Cardiac fibroblast (primary cell): Measurements from ENCODE around the gene ING2.

ENCODE experiments used
- DNase-seq, 2 donors: peaks; one replicate each; pipeline versions ENCODE4 v3.0.0 to v3.0.0-alpha.2; 2010; ENCODE audit warnings: low read depth in 2 of 2
- H3K4me3 ChIP-seq, 2 donors: replicated peaks in 1 of 2; 1 replicate in 1 of 2; 2 replicates in 1 of 2; pipeline ENCODE4 v1.5.1; 2011; ENCODE audit warnings: low read depth in 2 of 2, low read length in 2 of 2, mild to moderate bottlenecking in 2 of 2, moderate library complexity in 1 of 2
- CTCF ChIP-seq: IDR thresholded peaks from one replicate; pipeline ENCODE4 v1.5.1; 2011; ENCODE audit warnings: low read depth, mild to moderate bottlenecking, low read length, inconsistent platforms

ING2 gene

GRCh38 chr4:183515411-183515810 lies 10.6 kb downstream of the ING2 start:
- TF ChIP-seq CTCF, result no peak
- DNase-seq, result no peak
- H3K4me3 ChIP-seq, result no peak overlapping the region

GRCh38 chr4:183517194-183517593 lies 12.3 kb downstream of the ING2 start:
- TF ChIP-seq CTCF, result no peak
- H3K4me3 ChIP-seq, result no peak overlapping the region
- DNase-seq, result no peak

GRCh38 chr4:183517781-183518180 lies 12.9 kb downstream of the ING2 start:
- H3K4me3 ChIP-seq, result no peak overlapping the region
- DNase-seq, result no peak
- TF ChIP-seq CTCF, result no peak

GRCh38 chr4:183522821-183523220 lies 18.0 kb downstream of the ING2 start:
- H3K4me3 ChIP-seq, result no peak overlapping the region
- no peak for TF ChIP-seq CTCF
- DNase-seq, result no peak

GRCh38 chr4:183527326-183527725 lies 22.5 kb downstream of the ING2 start:
- no peak for TF ChIP-seq CTCF
- no peak for DNase-seq
- no peak overlapping the region for H3K4me3 ChIP-seq

- peak; percentile 24 to 44 for DNase-seq
- no peak overlapping the region for H3K4me3 ChIP-seq
- TF ChIP-seq CTCF, result no peak
Measured at GRCh38 chr4:183532821-183533220, 28.0 kb downstream of the ING2 start.

- DNase-seq, result no peak
Measured at GRCh38 chr4:183533698-183534097, 28.8 kb downstream of the ING2 start.

More at GRCh38 chr4:183533698-183534097, 28.8 kb downstream of the ING2 start:
- no peak overlapping the region for H3K4me3 ChIP-seq
- TF ChIP-seq CTCF, result no peak
